ENCODE measurements around the gene SLC19A2.

The SLC19A2 gene

GRCh38 chr1:169486281-169487051 is 722 bp upstream of the SLC19A2 start:
- Histone ChIP-seq H3K27me3 (replicated peaks) (no peaks in the 10 kb centered on the region), H3K4me3 (ENCODE audit: low read depth, low read length) (peak overlapping the region; percentile 79), H3K36me3 (replicated peaks) (no peaks in the 10 kb centered on the region), H3K27ac (peak overlapping the region; percentile 97)
- DNase-seq = peak; percentile 56
- in situ Hi-C loops (cut with HindIII; ENCODE audit: low pct_ligation_motif_present, low sequenced_read_pairs) = no loop called here
- TF ChIP-seq CTCF (IDR thresholded peaks at IDR 0.05; ENCODE audit: low read depth, low read length, missing control alignments) = no peak

- TF ChIP-seq CTCF (IDR thresholded peaks at IDR 0.05; ENCODE audit: low read depth, low read length, missing control alignments) = no peak
- in situ Hi-C loops (cut with HindIII; ENCODE audit: low pct_ligation_motif_present, low sequenced_read_pairs) = no loop called here
- no peaks in the 10 kb centered on the region for H3K27me3 ChIP-seq (replicated peaks)
Observed at GRCh38 chr1:169484683-169485430, 887 bp downstream of the SLC19A2 start.

GRCh38 chr1:169484101-169484500 is 1.6 kb downstream of the SLC19A2 start:
- DNase-seq = no peak
- Histone ChIP-seq H3K36me3 (replicated peaks) (no peaks in the 10 kb centered on the region), H3K4me3 (ENCODE audit: low read depth, low read length) (peak overlapping the region; percentile 79), H3K27me3 (replicated peaks) (no peaks in the 10 kb centered on the region), H3K27ac (no peak overlapping the region)
- no peak for TF ChIP-seq CTCF (IDR thresholded peaks at IDR 0.05; ENCODE audit: low read depth, low read length, missing control alignments)
- in situ Hi-C loops (cut with HindIII; ENCODE audit: low pct_ligation_motif_present, low sequenced_read_pairs) = no loop called here

More at GRCh38 chr1:169484683-169485430, 887 bp downstream of the SLC19A2 start:
- Histone ChIP-seq H3K4me3 (ENCODE audit: low read depth, low read length) (peak overlapping the region; percentile 79), H3K36me3 (replicated peaks) (no peaks in the 10 kb centered on the region), H3K27ac (peak overlapping the region; percentile 97)
- peak; percentile 70 for DNase-seq

- Histone ChIP-seq H3K27me3 (replicated peaks) (no peaks in the 10 kb centered on the region), H3K36me3 (replicated peaks) (no peaks in the 10 kb centered on the region), H3K4me3 (ENCODE audit: low read depth, low read length) (peak overlapping the region; percentile 79), H3K27ac (no peak overlapping the region)
- TF ChIP-seq CTCF (IDR thresholded peaks at IDR 0.05; ENCODE audit: low read depth, low read length, missing control alignments) = no peak
- no peak for DNase-seq
- in situ Hi-C loops (cut with HindIII; ENCODE audit: low pct_ligation_motif_present, low sequenced_read_pairs) = no loop called here
Observed at GRCh38 chr1:169483500-169483966, 2.2 kb downstream of the SLC19A2 start.

GRCh38 chr1:169479363-169480066 is 6.2 kb downstream of the SLC19A2 start:
- Histone ChIP-seq H3K4me3 (ENCODE audit: low read depth, low read length) (no peak overlapping the region), H3K27me3 (replicated peaks) (no peaks in the 10 kb centered on the region), H3K27ac (no peak overlapping the region), H3K36me3 (replicated peaks) (peaks cover 4% of the 10 kb centered on the region)
- no peak for DNase-seq
- in situ Hi-C loops (cut with HindIII; ENCODE audit: low pct_ligation_motif_present, low sequenced_read_pairs) = no loop called here
- TF ChIP-seq CTCF (IDR thresholded peaks at IDR 0.05; ENCODE audit: low read depth, low read length, missing control alignments) = no peak

Data from brain microvascular endothelial cell (primary cell).